ENCODE data around the gene FBP1. TPM values are rescaled to one million over a fixed set of nuclear protein-coding genes. Genes with fewer than 3 reads are reported as not detected.

FBP1 gene
- total RNA-seq, 8 experiments from 2014 or later, result 0.33 TPM; not detected in 6

DNA sequence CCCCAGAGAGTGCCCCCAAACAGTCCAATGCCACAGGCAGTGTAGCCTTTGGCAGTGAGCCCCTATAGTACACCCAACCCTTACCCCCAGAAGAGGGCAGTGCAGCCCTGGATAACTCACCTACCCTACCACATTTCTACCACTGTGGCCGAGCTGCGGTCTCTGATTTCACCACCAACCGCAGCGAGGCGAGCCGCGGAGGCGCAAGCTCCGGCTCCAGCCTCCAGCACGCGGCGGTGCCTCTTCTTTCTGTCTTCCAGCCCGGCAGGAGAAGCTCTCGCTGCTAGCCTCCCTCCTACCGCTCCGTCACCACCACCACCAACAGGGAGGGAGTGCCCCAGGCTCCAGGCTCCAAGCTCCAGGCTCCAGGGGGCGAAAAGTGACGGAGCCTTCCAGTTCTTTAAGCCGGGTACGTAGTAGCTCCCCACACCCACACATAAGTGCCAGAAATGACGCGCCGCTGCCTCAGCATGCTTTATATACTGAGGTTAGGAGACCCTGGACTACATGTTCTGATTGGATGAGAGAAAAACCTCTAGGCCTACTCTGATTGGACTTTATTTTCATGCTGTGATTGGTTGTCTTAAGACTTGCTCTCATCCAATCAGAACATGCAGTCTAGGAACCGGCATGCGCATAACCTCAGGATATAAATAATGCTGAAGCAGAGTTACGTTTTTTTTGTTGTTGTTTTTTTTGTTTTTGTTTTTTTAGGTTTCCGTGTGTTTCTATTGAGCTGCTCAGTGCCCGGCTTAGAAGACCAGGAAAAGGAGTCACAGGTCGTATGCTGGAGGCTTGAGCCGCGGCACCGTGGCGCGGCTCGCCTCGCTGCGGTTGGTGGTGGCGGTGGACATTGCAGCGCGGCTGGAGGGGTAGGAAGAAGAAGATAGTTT lies 84.6 kb downstream of the FBP1 start, which contains the start of gene PCAT7:
PCAT7 (plus strand) TSS at position 645 of the 893 bp plus-strand sequence.
- in situ Hi-C loops (cut with MboI; ENCODE audit: low pct_unique_long_range_greater_than_20kb in 2 of 9, low sequenced_read_pairs in 9 of 9, unreplicated experiment in 9 of 9), result no loop called here
- Histone ChIP-seq H3K27ac (peak within 1 kb of the TSS; percentile 52 to 94), H3K4me3 (peak within 1 kb of the TSS; percentile 38 to 74 (median 62)), H3K4me1 (replicated peaks in 1 of 2) (no peaks in the 10 kb centered on the region)
- peak in 7 of 8 experiments; percentile 65 to 99 (median 96) for ATAC-seq (replicated peaks in 6 of 8)
- WGBS, 10 experiments, result 0 to 96% (median 71%) methylated on average over 3 to 35 of the region's 40 CpGs

DNA sequence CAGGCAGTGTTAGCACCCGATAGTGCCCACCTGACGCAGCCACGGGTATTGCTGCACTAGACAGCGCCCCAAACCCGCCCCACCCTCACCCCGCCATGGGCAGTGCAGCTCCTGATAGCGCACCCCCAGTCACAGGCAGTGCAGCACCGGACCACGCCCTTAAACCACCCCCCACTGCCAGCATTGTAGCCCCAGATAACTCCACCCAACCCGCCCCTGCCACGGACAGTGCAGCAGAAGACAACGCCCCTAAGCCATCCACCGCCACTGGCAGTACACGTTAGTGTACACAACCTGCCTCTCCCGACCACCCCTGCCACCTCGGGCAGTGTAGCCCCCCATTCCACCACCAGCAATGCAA lies 85.3 kb downstream of the FBP1 start:
- Histone ChIP-seq H3K4me1 (replicated peaks in 1 of 2) (no peaks in the 10 kb centered on the region), H3K27ac (peak overlapping the region in 1 of 2 donors; percentile 94), H3K4me3 (peak overlapping the region; percentile 38 to 74 (median 62))
- in situ Hi-C loops (cut with MboI; ENCODE audit: low pct_unique_long_range_greater_than_20kb in 2 of 9, low sequenced_read_pairs in 9 of 9, unreplicated experiment in 9 of 9), result no loop called here
- WGBS, 10 experiments, result 58% methylated on average over 4 of the region's 16 CpGs; no CpG with 5 or more reads in 9 of the 10 experiments
- ATAC-seq (replicated peaks in 6 of 8), result peak in 5 of 8 experiments; percentile 38 to 48 (median 39)

Other genes starting within 250 kb of the FBP1 start
- gene PCAT7, start 84.4 kb downstream of the FBP1 start, total RNA-seq, result 10 to 100 TPM in 1 of 8 experiments, 1 to 10 TPM in 3, under 1 TPM in 3, not detected in 1; 0.15 to 18.0 (median 5.3) TPM
- under 1 TPM in 3 of 8 experiments, not detected in 5; 0.05 to 0.42 (median 0.29) TPM for gene FBP2, start 45.7 kb downstream of the FBP1 start, total RNA-seq
- gene AOPEP, start 87.2 kb upstream of the FBP1 start, total RNA-seq, result 100 to 1,000 TPM in 1 of 8 experiments, 10 to 100 TPM in 4, 1 to 10 TPM in 3; 8.0 to 152 (median 16.8) TPM